Duodenal mucosa (tissue), 2 donors: ENCODE measurements around the gene TOP2A.

Source experiments
- H3K27ac ChIP-seq: one replicate; pipeline ENCODE4 v1.7.0; 2013; ENCODE audit warnings: low read depth, low read length
- H3K27me3 ChIP-seq, 2 donors: one replicate each; pipeline ENCODE4 v1.7.0; 2013; ENCODE audit warnings: low read length in 2 of 2, control low read depth in 1 of 2; ENCODE audit not compliant: insufficient read depth in 2 of 2, control insufficient read depth in 1 of 2
- H3K36me3 ChIP-seq, 2 donors: one replicate each; pipeline ENCODE4 v1.7.0; 2013; ENCODE audit warnings: low read length in 2 of 2, control low read depth in 1 of 2; ENCODE audit not compliant: insufficient read depth in 2 of 2, control insufficient read depth in 1 of 2
- H3K4me1 ChIP-seq, 2 donors: one replicate each; pipeline ENCODE4 v1.7.0; 2013; ENCODE audit warnings: low read length in 2 of 2, control low read depth in 1 of 2; ENCODE audit not compliant: insufficient read depth in 2 of 2, control insufficient read depth in 1 of 2
- H3K4me3 ChIP-seq, 2 donors: one replicate each; pipeline ENCODE4 v1.7.0; 2013; ENCODE audit warnings: low read length in 2 of 2, low read depth in 1 of 2
- H3K9ac ChIP-seq, 2 donors: one replicate each; pipeline ENCODE4 v1.7.0; 2013; ENCODE audit warnings: low read length in 2 of 2, low read depth in 1 of 2
- H3K9me3 ChIP-seq, 2 donors: one replicate each; pipeline ENCODE4 v1.7.0; 2013; ENCODE audit warnings: low read length in 2 of 2, control low read depth in 1 of 2; ENCODE audit not compliant: control insufficient read depth in 1 of 2

Gene TOP2A

DNA sequence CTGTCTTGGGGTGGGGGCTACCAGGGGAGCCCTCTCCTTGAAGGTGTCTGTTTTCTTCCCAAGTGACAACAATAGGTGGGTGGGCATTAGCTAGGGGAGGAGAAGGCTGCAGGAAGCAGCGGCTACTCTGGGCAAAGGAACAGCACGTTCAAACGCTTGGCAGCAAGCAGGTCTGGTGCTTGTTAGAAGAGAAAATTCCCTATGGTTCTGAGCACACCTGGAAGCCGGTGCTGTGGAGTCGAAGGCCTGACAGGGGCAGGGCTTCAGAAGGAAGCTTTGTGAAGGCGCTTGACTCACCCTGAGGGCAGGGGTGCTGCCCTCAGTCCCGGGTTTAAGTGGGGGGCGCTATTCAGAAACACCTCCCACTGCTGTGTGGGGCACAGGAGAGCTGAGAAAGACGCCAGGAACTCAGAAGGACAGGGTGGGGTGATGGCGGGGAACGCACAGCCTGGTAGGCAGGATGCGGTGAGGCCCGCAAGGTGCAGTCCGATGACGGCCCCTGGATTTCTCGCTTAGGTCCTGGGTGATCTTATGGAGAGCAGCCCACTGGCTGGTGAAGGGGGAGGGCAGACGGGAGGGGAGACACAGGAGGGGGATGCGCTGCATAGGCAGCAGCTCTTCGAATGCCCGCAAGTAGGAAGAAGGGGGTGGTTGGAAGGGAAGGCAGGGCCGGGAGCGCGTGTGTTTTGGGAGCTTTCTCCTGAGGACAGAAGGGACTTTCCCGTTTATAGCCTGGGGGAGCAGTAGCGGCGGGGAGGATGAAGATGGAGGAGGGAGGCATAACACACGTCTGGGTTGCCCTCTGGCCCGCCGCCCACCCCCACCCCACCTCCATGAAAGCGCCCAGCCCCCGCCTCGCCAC lies 56.4 kb downstream of the TOP2A start:
- H3K36me3 ChIP-seq = peaks cover 2 to 4% of the 10 kb centered on the region in 2 donors
- no peak overlapping the region for H3K4me3 ChIP-seq
- H3K9me3 ChIP-seq = no peaks in the 10 kb centered on the region
- no peak overlapping the region for H3K27ac ChIP-seq
- no peak overlapping the region for H3K9ac ChIP-seq
- peaks cover 12 to 14% of the 10 kb centered on the region in 2 donors for H3K4me1 ChIP-seq
- no peaks in the 10 kb centered on the region for H3K27me3 ChIP-seq

DNA sequence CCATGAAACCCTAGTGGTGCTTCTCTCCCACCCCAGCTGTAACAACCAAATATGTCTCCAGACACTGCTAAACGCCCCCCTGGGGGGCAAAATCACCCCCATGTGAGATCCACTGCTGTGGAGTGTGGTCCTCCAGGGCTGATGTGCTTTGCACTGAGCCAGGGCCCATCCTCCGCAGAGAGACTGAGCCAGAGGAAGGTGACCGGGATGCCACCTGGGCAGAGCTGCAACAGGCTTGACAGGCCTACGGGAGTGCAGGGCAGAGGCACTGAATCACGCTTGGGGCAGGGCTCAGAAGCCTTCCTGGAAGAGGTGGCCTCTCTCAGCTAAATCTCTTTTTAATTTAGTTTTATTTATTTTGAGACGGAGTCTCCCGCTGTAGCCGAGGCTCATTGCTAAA lies 57.6 kb downstream of the TOP2A start:
- Histone ChIP-seq H3K9ac (no peak overlapping the region), H3K4me1 (peaks cover 12 to 14% of the 10 kb centered on the region in 2 donors), H3K27me3 (no peaks in the 10 kb centered on the region)

DNA sequence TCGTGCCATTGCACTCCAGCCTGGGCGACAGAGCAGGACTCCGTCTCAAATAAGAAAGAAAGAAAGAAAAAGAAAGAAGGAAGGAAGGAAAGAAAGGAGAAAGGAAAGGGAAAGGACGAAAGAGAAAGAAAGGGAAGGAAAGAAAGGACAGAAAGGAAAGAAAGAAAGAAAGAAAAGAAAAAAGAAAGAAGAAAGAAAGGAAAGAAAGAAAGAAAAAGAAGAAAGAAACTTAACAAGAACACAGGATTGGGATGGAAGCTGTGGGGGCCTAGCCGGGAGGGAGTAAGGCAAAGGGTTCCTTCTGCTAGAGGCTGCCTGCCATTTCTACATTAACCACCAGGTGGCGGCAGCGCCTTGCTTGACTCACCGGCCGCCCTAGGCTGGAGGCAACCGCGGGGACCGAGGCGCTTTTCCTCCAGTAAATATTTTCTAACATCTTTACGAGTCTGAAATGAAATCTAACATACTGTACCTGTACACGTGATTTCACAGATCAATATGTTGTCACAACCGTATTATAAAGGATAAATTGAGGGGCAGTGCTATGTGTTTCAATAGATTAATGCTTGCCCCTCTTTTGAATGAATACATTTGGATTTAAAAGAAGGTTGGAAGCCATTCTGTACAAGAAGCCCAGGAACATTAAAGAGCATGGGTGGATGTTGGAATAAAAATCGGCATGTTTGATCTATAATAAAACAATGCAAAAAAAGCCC lies 59.2 kb downstream of the TOP2A start:
- peaks cover 5 to 31% of the 10 kb centered on the region in 2 donors for H3K36me3 ChIP-seq
- H3K9me3 ChIP-seq = no peaks in the 10 kb centered on the region
- peak overlapping the region; percentile 37 to 59 for H3K4me3 ChIP-seq
- no peaks in the 10 kb centered on the region for H3K27me3 ChIP-seq
- peaks cover 5 to 9% of the 10 kb centered on the region in 2 donors for H3K4me1 ChIP-seq
- no peak overlapping the region for H3K9ac ChIP-seq
- no peak overlapping the region for H3K27ac ChIP-seq

More for the DNA sequence above, 57.6 kb downstream of the TOP2A start:
- no peak overlapping the region for H3K4me3 ChIP-seq
- H3K27ac ChIP-seq = no peak overlapping the region
- H3K9me3 ChIP-seq = no peaks in the 10 kb centered on the region
- H3K36me3 ChIP-seq = peaks cover 5 to 15% of the 10 kb centered on the region in 2 donors

DNA sequence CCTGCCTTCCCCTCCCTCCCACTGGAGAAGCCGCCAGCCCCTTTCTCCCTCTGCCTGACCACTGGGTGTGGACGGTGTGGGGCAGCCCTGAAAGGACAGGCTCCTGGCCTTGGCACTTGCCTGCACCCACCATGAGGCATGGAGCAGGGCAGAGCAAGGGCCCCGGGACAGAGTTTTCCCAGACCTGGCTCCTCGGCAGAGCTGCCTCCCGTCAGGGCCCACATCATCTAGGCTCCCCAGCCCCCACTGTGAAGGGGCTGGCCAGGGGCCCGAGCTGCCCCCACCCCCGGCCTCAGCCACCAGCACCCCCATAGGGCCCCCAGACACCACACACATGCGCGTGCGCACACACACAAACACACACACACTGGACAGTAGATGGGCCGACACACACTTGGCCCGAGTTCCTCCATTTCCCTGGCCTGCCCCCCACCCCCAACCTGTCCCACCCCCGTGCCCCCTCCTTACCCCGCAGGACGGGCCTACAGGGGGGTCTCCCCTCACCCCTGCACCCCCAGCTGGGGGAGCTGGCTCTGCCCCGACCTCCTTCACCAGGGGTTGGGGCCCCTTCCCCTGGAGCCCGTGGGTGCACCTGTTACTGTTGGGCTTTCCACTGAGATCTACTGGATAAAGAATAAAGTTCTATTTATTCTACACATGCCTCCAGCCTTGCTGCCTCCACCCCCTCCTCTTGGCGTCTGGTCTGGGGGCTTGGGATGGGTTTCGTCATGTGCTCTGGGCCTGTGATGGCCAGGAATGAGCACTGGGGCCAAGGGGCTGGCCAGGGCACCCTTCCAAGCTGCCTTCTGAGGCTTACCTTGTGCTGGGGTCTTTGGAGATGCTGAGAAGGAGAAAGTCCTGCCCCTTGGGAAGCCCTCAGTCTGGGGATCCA lies 60.5 kb downstream of the TOP2A start:
- no peaks in the 10 kb centered on the region for H3K9me3 ChIP-seq
- H3K27ac ChIP-seq = no peak overlapping the region
- H3K27me3 ChIP-seq = no peaks in the 10 kb centered on the region
- peaks cover 13 to 44% of the 10 kb centered on the region in 2 donors for H3K36me3 ChIP-seq
- no peak overlapping the region for H3K9ac ChIP-seq
- no peak overlapping the region for H3K4me3 ChIP-seq
- H3K4me1 ChIP-seq = peaks cover 5 to 14% of the 10 kb centered on the region in 2 donors

DNA sequence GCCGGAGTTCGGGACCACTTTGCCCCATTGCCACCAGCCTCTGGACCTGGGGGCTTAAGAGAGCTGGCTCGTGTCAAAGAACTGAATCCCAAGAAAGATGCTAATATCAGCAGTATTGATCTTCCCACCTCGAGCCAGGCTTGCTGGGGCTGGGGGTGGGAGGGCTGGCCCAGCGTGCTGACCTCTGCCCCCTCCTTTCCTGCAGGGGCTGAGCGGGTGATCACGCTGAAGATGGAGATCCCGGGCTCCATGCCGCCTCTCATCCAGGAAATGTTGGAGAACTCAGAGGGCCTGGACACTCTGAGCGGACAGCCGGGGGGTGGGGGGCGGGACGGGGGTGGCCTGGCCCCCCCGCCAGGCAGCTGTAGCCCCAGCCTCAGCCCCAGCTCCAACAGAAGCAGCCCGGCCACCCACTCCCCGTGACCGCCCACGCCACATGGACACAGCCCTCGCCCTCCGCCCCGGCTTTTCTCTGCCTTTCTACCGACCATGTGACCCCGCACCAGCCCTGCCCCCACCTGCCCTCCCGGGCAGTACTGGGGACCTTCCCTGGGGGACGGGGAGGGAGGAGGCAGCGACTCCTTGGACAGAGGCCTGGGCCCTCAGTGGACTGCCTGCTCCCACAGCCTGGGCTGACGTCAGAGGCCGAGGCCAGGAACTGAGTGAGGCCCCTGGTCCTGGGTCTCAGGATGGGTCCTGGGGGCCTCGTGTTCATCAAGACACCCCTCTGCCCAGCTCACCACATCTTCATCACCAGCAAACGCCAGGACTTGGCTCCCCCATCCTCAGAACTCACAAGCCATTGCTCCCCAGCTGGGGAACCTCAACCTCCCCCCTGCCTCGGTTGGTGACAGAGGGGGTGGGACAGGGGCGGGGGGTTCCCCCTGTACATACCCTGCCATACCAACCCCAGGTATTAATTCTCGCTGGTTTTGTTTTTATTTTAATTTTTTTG lies 61.6 kb downstream of the TOP2A start:
- H3K4me1 ChIP-seq = peaks cover 14 to 23% of the 10 kb centered on the region in 2 donors
- no peaks in the 10 kb centered on the region for H3K27me3 ChIP-seq
- H3K4me3 ChIP-seq = no peak overlapping the region
- H3K36me3 ChIP-seq = peaks cover 15 to 52% of the 10 kb centered on the region in 2 donors
- no peak overlapping the region for H3K27ac ChIP-seq
- no peaks in the 10 kb centered on the region for H3K9me3 ChIP-seq
- no peak overlapping the region for H3K9ac ChIP-seq

DNA sequence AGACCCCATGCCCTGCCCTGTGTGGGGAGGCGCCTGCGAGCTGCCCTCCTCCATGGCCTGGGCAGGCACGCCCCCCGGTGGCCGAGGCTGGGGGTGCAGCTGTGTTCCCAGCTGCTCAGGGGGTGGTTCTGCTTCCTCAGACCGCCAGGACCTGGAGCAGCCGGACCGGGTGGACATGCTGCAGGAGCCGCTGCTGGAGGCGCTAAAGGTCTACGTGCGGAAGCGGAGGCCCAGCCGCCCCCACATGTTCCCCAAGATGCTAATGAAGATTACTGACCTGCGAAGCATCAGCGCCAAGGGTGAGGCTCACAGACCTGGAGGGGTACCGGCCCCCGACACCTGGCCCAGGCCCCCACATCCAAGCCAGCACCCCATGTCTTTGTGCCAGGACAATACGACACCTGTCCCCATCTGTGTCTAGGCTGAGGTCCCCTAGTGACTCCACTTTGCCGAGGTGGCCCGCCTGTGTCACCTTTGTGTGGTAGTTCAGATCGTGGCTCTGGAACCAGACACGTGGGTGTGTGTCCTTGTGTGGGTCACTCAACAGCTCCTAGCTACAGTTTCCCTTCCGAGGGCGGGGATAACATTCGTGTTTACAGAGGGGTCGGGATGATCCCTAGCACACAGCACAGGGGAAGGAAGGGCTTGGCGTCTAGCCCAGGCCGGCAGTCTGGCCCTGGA lies 62.4 kb downstream of the TOP2A start:
- H3K27me3 ChIP-seq = no peaks in the 10 kb centered on the region
- H3K36me3 ChIP-seq = peaks cover 15 to 57% of the 10 kb centered on the region in 2 donors
- no peak overlapping the region for H3K27ac ChIP-seq
- no peak overlapping the region for H3K9ac ChIP-seq
- peaks cover 18 to 25% of the 10 kb centered on the region in 2 donors for H3K4me1 ChIP-seq
- H3K9me3 ChIP-seq = no peaks in the 10 kb centered on the region
- no peak overlapping the region for H3K4me3 ChIP-seq

DNA sequence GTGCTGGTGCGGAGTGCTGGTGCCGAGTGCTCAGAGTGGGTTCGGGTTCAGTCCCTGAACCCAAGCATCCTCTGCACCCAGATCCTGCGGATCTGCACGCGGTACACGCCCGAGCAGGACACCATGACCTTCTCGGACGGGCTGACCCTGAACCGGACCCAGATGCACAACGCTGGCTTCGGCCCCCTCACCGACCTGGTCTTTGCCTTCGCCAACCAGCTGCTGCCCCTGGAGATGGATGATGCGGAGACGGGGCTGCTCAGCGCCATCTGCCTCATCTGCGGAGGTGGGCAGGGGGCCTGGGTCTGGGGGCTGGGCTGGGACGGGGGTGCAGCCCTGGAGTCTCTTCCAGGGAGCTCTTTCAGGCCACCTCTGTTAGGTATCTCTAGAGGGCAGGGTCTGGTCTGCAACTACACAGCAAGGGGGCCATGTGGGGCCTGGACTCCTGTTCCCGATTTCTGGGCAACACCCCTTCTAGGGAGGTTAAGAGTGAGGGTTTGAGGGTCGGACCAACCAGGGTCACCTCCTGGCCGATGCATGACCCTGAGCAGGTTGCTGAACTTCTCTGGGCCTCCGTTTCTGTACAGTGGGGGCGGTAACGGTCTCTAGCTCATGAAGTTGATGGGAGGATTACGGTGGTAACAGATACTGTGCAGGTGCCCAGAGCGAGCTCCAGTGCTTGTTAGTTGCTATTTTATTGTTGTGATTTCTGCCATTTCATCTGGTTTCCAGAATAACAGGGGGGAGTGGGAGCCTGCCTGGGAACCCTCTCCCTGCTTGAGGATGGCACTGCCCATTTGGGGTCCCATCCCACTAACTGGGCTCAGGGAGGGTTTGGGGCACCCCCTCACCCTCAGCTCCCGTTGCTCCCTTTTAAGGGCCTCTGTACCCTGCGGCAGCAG lies 63.2 kb downstream of the TOP2A start:
- Histone ChIP-seq H3K27ac (no peak overlapping the region), H3K36me3 (peaks cover 23 to 65% of the 10 kb centered on the region in 2 donors), H3K4me1 (peaks cover 26 to 33% of the 10 kb centered on the region in 2 donors), H3K27me3 (no peaks in the 10 kb centered on the region), H3K4me3 (no peak overlapping the region), H3K9ac (no peak overlapping the region), H3K9me3 (no peaks in the 10 kb centered on the region)

DNA sequence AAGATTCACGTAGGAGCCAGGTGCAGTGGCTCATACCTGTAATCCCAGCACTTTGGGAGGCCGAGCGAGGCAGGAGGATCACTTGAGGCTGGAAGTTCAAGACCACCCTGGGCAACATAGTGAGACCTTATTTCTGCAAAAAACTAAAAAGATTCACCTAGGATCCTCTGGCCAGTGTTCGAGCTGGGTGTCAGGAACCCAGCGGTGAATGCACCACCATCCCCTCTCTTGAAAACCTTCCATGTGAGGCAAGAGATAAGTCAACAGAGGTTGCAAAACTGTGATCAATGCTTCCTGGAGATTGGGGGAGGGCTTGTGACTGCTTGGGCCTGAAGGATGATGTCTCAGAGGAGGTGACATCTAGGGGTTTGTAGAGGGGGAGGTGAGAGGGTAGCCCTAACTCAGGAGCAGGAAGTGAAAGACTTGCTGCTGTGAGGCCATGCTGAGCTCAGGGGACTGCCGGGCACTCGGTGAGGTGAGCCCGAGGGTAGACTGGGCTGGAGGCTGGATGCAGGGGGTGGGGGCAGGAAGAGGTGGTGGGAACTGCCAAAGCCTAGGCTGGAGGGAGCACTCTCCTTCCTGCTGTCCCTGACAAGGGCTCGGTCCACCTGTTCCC lies 64.8 kb downstream of the TOP2A start:
- no peak overlapping the region for H3K27ac ChIP-seq
- no peak overlapping the region for H3K9ac ChIP-seq
- H3K9me3 ChIP-seq = no peaks in the 10 kb centered on the region
- peaks cover 29 to 77% of the 10 kb centered on the region in 2 donors for H3K36me3 ChIP-seq
- H3K27me3 ChIP-seq = no peaks in the 10 kb centered on the region
- H3K4me3 ChIP-seq = no peak overlapping the region
- peaks cover 42 to 49% of the 10 kb centered on the region in 2 donors for H3K4me1 ChIP-seq
